ENCODE measurements around the gene POC1B.

POC1B gene

GRCh38 chr12:89421092-89421835 lies 104.6 kb downstream of the POC1B start:
- DNase-seq (ENCODE audit: low read depth in 2 of 2) = no peak

GRCh38 chr12:89418228-89418910 lies 107.5 kb downstream of the POC1B start:
- no peak for DNase-seq (ENCODE audit: low read depth in 2 of 2)

- DNase-seq (ENCODE audit: low read depth in 2 of 2) = no peak
Observed at GRCh38 chr12:89417246-89417977, 108.4 kb downstream of the POC1B start.

GRCh38 chr12:89416049-89416792 lies 109.6 kb downstream of the POC1B start:
- DNase-seq (ENCODE audit: low read depth in 2 of 2) = no peak

- no peak for DNase-seq (ENCODE audit: low read depth in 2 of 2)
Observed at GRCh38 chr12:89414851-89415250, 111.0 kb downstream of the POC1B start.

- DNase-seq (ENCODE audit: low read depth in 2 of 2) = no peak
Observed at GRCh38 chr12:89414322-89414721, 111.5 kb downstream of the POC1B start.

- DNase-seq (ENCODE audit: low read depth in 2 of 2) = no peak
Observed at GRCh38 chr12:89413234-89413633, 112.6 kb downstream of the POC1B start.

GRCh38 chr12:89412665-89413064 lies 113.2 kb downstream of the POC1B start:
- DNase-seq (ENCODE audit: low read depth in 2 of 2) = no peak

GRCh38 chr12:89411846-89412245 lies 114.0 kb downstream of the POC1B start:
- no peak for DNase-seq (ENCODE audit: low read depth in 2 of 2)

GRCh38 chr12:89411234-89411633 lies 114.6 kb downstream of the POC1B start:
- DNase-seq (ENCODE audit: low read depth in 2 of 2) = no peak

GRCh38 chr12:89405626-89406345 lies 120.1 kb downstream of the POC1B start:
- DNase-seq (ENCODE audit: low read depth in 2 of 2) = no peak

GRCh38 chr12:89401433-89402058 lies 124.3 kb downstream of the POC1B start:
- DNase-seq (ENCODE audit: low read depth in 2 of 2) = no peak

GRCh38 chr12:89400415-89400814 lies 125.4 kb downstream of the POC1B start:
- no peak for DNase-seq (ENCODE audit: low read depth in 2 of 2)

- no peak for DNase-seq (ENCODE audit: low read depth in 2 of 2)
Observed at GRCh38 chr12:89395712-89396111, 130.1 kb downstream of the POC1B start.

GRCh38 chr12:89393551-89394121 lies 132.2 kb downstream of the POC1B start:
- DNase-seq (ENCODE audit: low read depth in 2 of 2) = no peak

- DNase-seq (ENCODE audit: low read depth in 2 of 2) = no peak
Observed at GRCh38 chr12:89392391-89392790, 133.5 kb downstream of the POC1B start.

- DNase-seq (ENCODE audit: low read depth in 2 of 2) = no peak
Observed at GRCh38 chr12:89391726-89392336, 134.0 kb downstream of the POC1B start.

GRCh38 chr12:89390802-89391673 lies 134.8 kb downstream of the POC1B start:
- no peak for DNase-seq (ENCODE audit: low read depth in 2 of 2)
